Activated T-cell treated with anti-CD3 and anti-CD28 coated beads, Interleukin-2, amount 50 U/mL, for 4 hours (primary cell): Measurements from ENCODE around the gene GOLGA8G. TPM values are rescaled to one million over a fixed set of nuclear protein-coding genes. Genes with fewer than 3 reads are reported as not detected.
"Not testable (repeated sequence)": the region's sequence is repeated elsewhere in the genome, so short reads cannot be mapped to it uniquely, and the experiment has no call there.

Experiments
- ATAC-seq, 2 donors: fragments of 200-7000 bp; cut with Tn5 transposase; one replicate each; pipeline ENCODE4 v1.10.0; 2021
- DNase-seq: peaks from one replicate; pipeline ENCODE4 v3.0.0-alpha.2; 2020
- H3K27me3 Mint-ChIP-seq: one replicate; pipeline ENCODE4 v1.8.0; 2021; ENCODE audit warnings: low read depth, mixed read lengths
- H3K36me3 Mint-ChIP-seq: one replicate; pipeline ENCODE4 v1.8.0; 2022; ENCODE audit warnings: mixed read lengths; ENCODE audit not compliant: insufficient read depth
- H3K4me1 Mint-ChIP-seq: one replicate; pipeline ENCODE4 v1.8.0; 2021; ENCODE audit warnings: low read depth, mixed read lengths
- H3K4me3 Mint-ChIP-seq: one replicate; pipeline ENCODE4 v1.8.0; 2021; ENCODE audit warnings: mild to moderate bottlenecking, moderate library complexity, mixed read lengths
- H3K9me3 Mint-ChIP-seq: one replicate; pipeline ENCODE4 v1.8.0; 2021; ENCODE audit warnings: mixed read lengths
- total RNA-seq, 3 donors: library from RNA; stranded (reverse); gene quantifications; one replicate each; pipeline ENCODE4 v1.2.1, GENCODE V29; 2021

Gene GOLGA8G
- total RNA-seq = not detected

- H3K27me3 Mint-ChIP-seq, H3K9me3 Mint-ChIP-seq, H3K4me3 Mint-ChIP-seq, H3K36me3 Mint-ChIP-seq, DNase-seq, ATAC-seq, H3K4me1 Mint-ChIP-seq: not testable (repeated sequence)
Measured at GRCh38 chr15:28532954-28533353, at the start of gene GOLGA8G. Gene GOLGA8G (minus strand): TSS chr15:28532971. CDS start chr15:28532909, 62 bp downstream.

GRCh38 chr15:28573351-28573750, 40.6 kb upstream of the GOLGA8G start:
- H3K36me3 Mint-ChIP-seq, H3K4me1 Mint-ChIP-seq, ATAC-seq, DNase-seq, H3K27me3 Mint-ChIP-seq, H3K9me3 Mint-ChIP-seq, H3K4me3 Mint-ChIP-seq: not testable (repeated sequence)

DNA sequence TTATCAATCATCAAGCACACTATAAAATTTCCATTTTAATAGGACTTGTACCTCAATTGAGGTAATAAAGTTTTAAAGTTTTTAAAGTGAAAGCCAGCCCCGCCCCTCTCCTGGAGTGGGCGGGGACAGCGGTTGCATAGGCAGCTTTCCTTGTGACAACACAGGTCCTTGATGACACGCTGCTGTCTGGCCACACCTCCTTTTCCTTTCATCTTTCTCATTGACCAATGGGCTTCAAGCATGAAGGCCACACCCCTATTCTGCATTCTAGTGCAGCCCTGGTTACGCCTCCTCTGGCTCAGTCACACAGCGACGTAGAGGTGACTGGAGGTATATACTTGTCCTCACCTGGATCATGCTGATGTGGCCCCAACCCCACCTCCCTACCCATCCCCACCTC, 20.5 kb upstream of the GOLGA8G start, which contains the start of gene GOLGA6L25:
TSS of gene GOLGA6L25 (plus strand) at position 301 of the 400 bp plus-strand sequence. CDS start at position 362, 61 bp downstream.
- H3K4me3 Mint-ChIP-seq, H3K36me3 Mint-ChIP-seq, H3K27me3 Mint-ChIP-seq, DNase-seq, H3K9me3 Mint-ChIP-seq, ATAC-seq, H3K4me1 Mint-ChIP-seq: not testable (repeated sequence)

DNA sequence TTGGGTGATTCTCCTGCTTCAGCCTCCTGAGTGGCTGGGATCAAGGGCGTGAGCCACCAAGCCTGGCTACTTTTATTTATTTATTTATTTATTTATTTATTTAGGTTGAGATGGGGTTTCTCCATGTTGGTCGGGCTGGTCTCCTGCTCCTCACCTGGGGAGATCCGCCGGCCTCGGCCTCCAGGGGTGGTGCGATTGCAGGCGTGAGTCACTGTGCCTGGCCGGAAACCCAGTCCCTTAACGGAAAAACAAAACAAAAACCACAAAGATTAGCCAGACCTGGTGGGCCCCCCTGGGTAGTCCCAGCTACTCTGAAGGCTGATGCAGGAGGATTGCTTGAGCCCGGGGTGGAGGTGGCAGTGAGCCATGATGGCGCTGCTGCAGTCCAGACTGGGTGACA, 17.6 kb downstream of the GOLGA8G start:
- H3K4me3 Mint-ChIP-seq, H3K36me3 Mint-ChIP-seq, ATAC-seq, H3K9me3 Mint-ChIP-seq, H3K4me1 Mint-ChIP-seq, H3K27me3 Mint-ChIP-seq, DNase-seq: not testable (repeated sequence)

- H3K4me1 Mint-ChIP-seq, H3K9me3 Mint-ChIP-seq, H3K4me3 Mint-ChIP-seq, H3K27me3 Mint-ChIP-seq, ATAC-seq, DNase-seq, H3K36me3 Mint-ChIP-seq: not testable (repeated sequence)
Measured at GRCh38 chr15:28514128-28514527, 18.6 kb downstream of the GOLGA8G start.

DNA sequence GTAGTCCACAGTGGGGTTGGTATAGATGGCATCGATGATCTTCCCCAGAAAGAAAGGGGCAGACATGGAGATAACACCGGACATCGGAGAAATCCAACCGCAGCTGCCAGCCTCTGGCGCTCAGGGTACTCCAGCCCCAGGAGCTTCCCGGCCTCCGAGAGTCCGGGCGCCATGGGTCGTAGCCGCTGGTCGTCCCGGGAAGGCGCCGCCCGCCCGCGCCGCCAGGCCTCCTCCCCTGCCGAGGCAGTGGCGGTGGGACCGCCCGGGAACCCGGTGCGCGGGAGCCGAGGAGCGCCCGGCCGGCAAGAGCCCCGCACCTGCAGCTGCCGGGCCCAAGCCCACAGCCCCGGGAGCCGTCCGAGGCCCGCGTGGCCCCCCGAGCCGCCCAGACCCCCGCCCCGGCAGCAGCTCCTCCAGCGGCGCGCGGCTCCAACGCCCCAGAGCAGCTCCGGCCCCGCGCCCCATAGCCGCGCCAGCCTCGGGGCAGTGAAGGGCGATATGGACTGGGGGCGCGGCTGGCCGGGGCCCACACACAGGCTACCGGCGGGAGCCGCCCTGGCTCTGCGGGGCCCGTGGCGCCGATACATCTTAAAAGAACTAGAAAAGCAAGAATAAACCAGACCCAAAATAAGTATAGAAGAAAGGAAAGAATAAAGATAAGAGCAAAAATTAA, 24.4 kb downstream of the GOLGA8G start:
- not testable (repeated sequence) for H3K36me3 Mint-ChIP-seq, H3K4me1 Mint-ChIP-seq, ATAC-seq, DNase-seq, H3K9me3 Mint-ChIP-seq, H3K27me3 Mint-ChIP-seq, H3K4me3 Mint-ChIP-seq

- ATAC-seq, H3K4me3 Mint-ChIP-seq, H3K9me3 Mint-ChIP-seq, H3K27me3 Mint-ChIP-seq, DNase-seq, H3K4me1 Mint-ChIP-seq, H3K36me3 Mint-ChIP-seq: not testable (repeated sequence)
Measured at GRCh38 chr15:28481340-28481739, 51.4 kb downstream of the GOLGA8G start.

Other genes with a start within 250 kb of the GOLGA8G start
- gene HERC2, start 210.8 kb downstream of the GOLGA8G start, total RNA-seq = 10 to 100 TPM; 20.3 to 27.8 (median 23.5) TPM
- gene GOLGA6L24, start 174.9 kb downstream of the GOLGA8G start, total RNA-seq = not detected
- not detected for gene GOLGA8F, start 154.3 kb downstream of the GOLGA8G start, total RNA-seq
- gene GOLGA6L25, start 20.6 kb upstream of the GOLGA8G start, total RNA-seq = not detected
- gene GOLGA8M, start 179.4 kb upstream of the GOLGA8G start, total RNA-seq = not detected